CD14-positive monocyte (primary cell): Measurements from ENCODE around the gene TTC39B. TPM values are rescaled to one million over a fixed set of nuclear protein-coding genes. Genes with fewer than 3 reads are reported as not detected.
"Not testable (repeated sequence)": the region's sequence is repeated elsewhere in the genome, so short reads cannot be mapped to it uniquely, and the experiment has no call there.

Source experiments
- DNase-seq, 3 donors: peaks; one replicate each; pipeline ENCODE4 v3.0.0-alpha.2; 2011 to 2022
- H2AFZ ChIP-seq: 2 replicates; pipeline ENCODE4 v1.6.0; 2012; ENCODE audit warnings: mild to moderate bottlenecking, low read depth, low read length, inconsistent platforms; ENCODE audit not compliant: insufficient read depth, poor library complexity, severe bottlenecking
- H3K27ac ChIP-seq, 2 donors: 1 replicate in 1 of 2; 2 replicates in 1 of 2; pipeline ENCODE4 v1.5.1; 2012 to 2013; ENCODE audit warnings: low read length in 2 of 2, control low read depth in 1 of 2, inconsistent platforms in 1 of 2, low read depth in 1 of 2, mild to moderate bottlenecking in 1 of 2
- H3K27me3 ChIP-seq, 2 donors: one replicate each; pipeline versions ENCODE4 v1.6.0 to v1.6.1; 2011 to 2013; ENCODE audit warnings: low read length in 2 of 2; ENCODE audit not compliant: control insufficient read depth in 2 of 2, insufficient read depth in 2 of 2
- H3K36me3 ChIP-seq, 2 donors: replicated peaks in 1 of 2; 1 replicate in 1 of 2; 2 replicates in 1 of 2; pipeline versions ENCODE4 v1.5.1 to v1.6.1; 2012 to 2013; ENCODE audit warnings: low read length in 2 of 2, control low read depth in 1 of 2, inconsistent platforms in 1 of 2, mild to moderate bottlenecking in 1 of 2; ENCODE audit not compliant: insufficient read depth in 2 of 2, control insufficient read depth in 1 of 2
- H3K4me1 ChIP-seq, 2 donors: 1 replicate in 1 of 2; 2 replicates in 1 of 2; pipeline versions ENCODE4 v1.5.1 to v1.6.1; 2012 to 2013; ENCODE audit warnings: low read length in 2 of 2, control low read depth in 1 of 2, inconsistent platforms in 1 of 2, mild to moderate bottlenecking in 1 of 2, moderate library complexity in 1 of 2; ENCODE audit not compliant: insufficient read depth in 2 of 2, control insufficient read depth in 1 of 2
- H3K4me2 ChIP-seq: replicated peaks from 2 replicates; pipeline ENCODE3; 2012; ENCODE audit warnings: low read length, moderate library complexity, mild to moderate bottlenecking; ENCODE audit not compliant: poor library complexity, severe bottlenecking; ENCODE audit errors: extremely low read depth
- H3K4me3 ChIP-seq, 3 experiments: fragments of 200-600 bp in 1 of 3; sonication (generic) in 1 of 3; replicated peaks in 1 of 3; 1 replicate in 2 of 3; 2 replicates in 1 of 3; pipeline ENCODE4 v1.5.1; 2011 to 2013; ENCODE audit warnings: low read length in 3 of 3, mild to moderate bottlenecking in 3 of 3, control low read depth in 2 of 3, low read depth in 2 of 3, inconsistent platforms in 1 of 3, moderate library complexity in 1 of 3
- H3K79me2 ChIP-seq: 2 replicates; pipeline ENCODE4 v1.6.0; 2012; ENCODE audit warnings: mild to moderate bottlenecking, control low read depth, inconsistent platforms, low read length, moderate library complexity; ENCODE audit not compliant: insufficient read depth
- H3K9ac ChIP-seq: 2 replicates; pipeline ENCODE4 v1.6.0; 2017; ENCODE audit warnings: low read length, mild to moderate bottlenecking; ENCODE audit not compliant: insufficient read depth, poor library complexity, severe bottlenecking
- H3K9me3 ChIP-seq, 2 donors: replicated peaks in 1 of 2; 1 replicate in 1 of 2; 2 replicates in 1 of 2; pipeline versions ENCODE4 v1.5.1 to v1.6.1; 2012 to 2013; ENCODE audit warnings: low read length in 2 of 2, control low read depth in 1 of 2; ENCODE audit not compliant: control insufficient read depth in 1 of 2, insufficient read depth in 1 of 2
- H4K20me1 ChIP-seq: 2 replicates; pipeline ENCODE4 v1.6.0; 2012; ENCODE audit warnings: mild to moderate bottlenecking, low read length, control low read depth, moderate library complexity; ENCODE audit not compliant: insufficient read depth
- H3K27ac Mint-ChIP-seq, 7 donors: one replicate each; pipeline ENCODE4 v1.8.0; 2020; ENCODE audit warnings: mild to moderate bottlenecking in 7 of 7, mixed read lengths in 7 of 7, moderate library complexity in 6 of 7, inconsistent platforms in 2 of 7
- H3K27me3 Mint-ChIP-seq, 3 donors: one replicate each; pipeline ENCODE4 v1.8.0; 2021 to 2022; ENCODE audit warnings: low read depth in 3 of 3, mild to moderate bottlenecking in 3 of 3, mixed read lengths in 3 of 3, moderate library complexity in 3 of 3, inconsistent platforms in 1 of 3
- H3K36me3 Mint-ChIP-seq, 2 donors: one replicate each; pipeline ENCODE4 v1.8.0; 2020; ENCODE audit warnings: mixed read lengths in 2 of 2, inconsistent platforms in 1 of 2, mild to moderate bottlenecking in 1 of 2
- H3K4me1 Mint-ChIP-seq: one replicate; pipeline ENCODE4 v1.8.0; 2020; ENCODE audit warnings: mild to moderate bottlenecking, mixed read lengths
- H3K4me3 Mint-ChIP-seq, 2 donors: one replicate each; pipeline ENCODE4 v1.8.0; 2020; ENCODE audit warnings: mild to moderate bottlenecking in 2 of 2, mixed read lengths in 2 of 2, moderate library complexity in 1 of 2
- H3K9me3 Mint-ChIP-seq, 7 donors: one replicate each; pipeline ENCODE4 v1.8.0; 2020 to 2022; ENCODE audit warnings: mixed read lengths in 7 of 7, mild to moderate bottlenecking in 6 of 7, moderate library complexity in 6 of 7, inconsistent platforms in 2 of 7
- WGBS: methylation state at CpG from one replicate; pipeline ENCODE4 v1.1.5; 2013; ENCODE audit warnings: missing lambda C conversion rate; ENCODE audit not compliant: insufficient coverage; 5-methylcytosine and 5-hydroxymethylcytosine counted together
- intact Hi-C, 2 donors: fragments of 100-400 bp; cut with micrococcal nuclease; formaldehyde crosslinking; loops; one replicate each; pipeline versions ENCODE4 v1.15.0 to v1.15.1; 2023
- polyA plus RNA-seq, 3 donors: library from polyadenylated mRNA; depleted of rRNA in 1 of 3; unstranded in 2 of 3; stranded (reverse) in 1 of 3; fragments of 300-500 nt in 2 of 3; fragments of >200 nt in 1 of 3; fragmentation: Illumina TruSeq in 2 of 3; gene quantifications; 1 replicate in 2 of 3; 2 replicates in 1 of 3; pipeline ENCODE4 v1.2.3, GENCODE V29; 2012 to 2021
- TF ChIP-seq, protein P1 (sequence below): fragments of 200-600 bp; IDR thresholded peaks from one replicate; pipeline ENCODE4 v1.8.0; 2022; ENCODE audit warnings: antibody characterized with exemption, mild to moderate bottlenecking

Gene TTC39B
- polyA plus RNA-seq, 3 donors = 0.87 to 5.3 (median 3.1) TPM

GRCh38 chr9:15319661-15320060 is 12.6 kb upstream of the TTC39B start:
- H3K79me2 ChIP-seq, H3K4me3 ChIP-seq, H3K27me3 ChIP-seq, H3K36me3 Mint-ChIP-seq, H4K20me1 ChIP-seq, H3K9ac ChIP-seq, H3K4me1 Mint-ChIP-seq, H3K27ac ChIP-seq, H3K27me3 Mint-ChIP-seq, intact Hi-C loops, H3K4me1 ChIP-seq, H2AFZ ChIP-seq, H3K4me2 ChIP-seq, H3K36me3 ChIP-seq, H3K4me3 Mint-ChIP-seq, DNase-seq: not testable (repeated sequence)
- H3K9me3 ChIP-seq = peaks cover 9 to 15% of the 10 kb centered on the region in 2 donors
- Mint-ChIP-seq H3K9me3 (peaks cover 4 to 23% (median 18%) of the 10 kb centered on the region in 7 donors), H3K27ac (peak overlapping the region in 1 of 7 donors; percentile 47)
- 62% methylated on average over 2 of the region's 9 CpGs for WGBS

GRCh38 chr9:15317836-15318235 is 10.8 kb upstream of the TTC39B start:
- Histone ChIP-seq H3K79me2 (no peaks in the 10 kb centered on the region), H3K9ac (no peak overlapping the region), H3K4me2 (no peak overlapping the region), H3K27me3 (no peaks in the 10 kb centered on the region), H3K9me3 (peaks cover under 1% of the 10 kb centered on the region in 2 donors), H3K27ac (no peak overlapping the region), H4K20me1 (no peaks in the 10 kb centered on the region), H2AFZ (no peak overlapping the region), H3K4me3 (no peak overlapping the region), H3K4me1 (no peaks in the 10 kb centered on the region), H3K36me3 (no peaks in the 10 kb centered on the region)
- Mint-ChIP-seq H3K27me3 (no peaks in the 10 kb centered on the region), H3K4me3 (no peak overlapping the region), H3K9me3 (peaks cover 0 to 17% (median 16%) of the 10 kb centered on the region in 7 donors), H3K36me3 (no peaks in the 10 kb centered on the region), H3K4me1 (no peaks in the 10 kb centered on the region), H3K27ac (no peak overlapping the region)
- TF ChIP-seq, protein P1, sequence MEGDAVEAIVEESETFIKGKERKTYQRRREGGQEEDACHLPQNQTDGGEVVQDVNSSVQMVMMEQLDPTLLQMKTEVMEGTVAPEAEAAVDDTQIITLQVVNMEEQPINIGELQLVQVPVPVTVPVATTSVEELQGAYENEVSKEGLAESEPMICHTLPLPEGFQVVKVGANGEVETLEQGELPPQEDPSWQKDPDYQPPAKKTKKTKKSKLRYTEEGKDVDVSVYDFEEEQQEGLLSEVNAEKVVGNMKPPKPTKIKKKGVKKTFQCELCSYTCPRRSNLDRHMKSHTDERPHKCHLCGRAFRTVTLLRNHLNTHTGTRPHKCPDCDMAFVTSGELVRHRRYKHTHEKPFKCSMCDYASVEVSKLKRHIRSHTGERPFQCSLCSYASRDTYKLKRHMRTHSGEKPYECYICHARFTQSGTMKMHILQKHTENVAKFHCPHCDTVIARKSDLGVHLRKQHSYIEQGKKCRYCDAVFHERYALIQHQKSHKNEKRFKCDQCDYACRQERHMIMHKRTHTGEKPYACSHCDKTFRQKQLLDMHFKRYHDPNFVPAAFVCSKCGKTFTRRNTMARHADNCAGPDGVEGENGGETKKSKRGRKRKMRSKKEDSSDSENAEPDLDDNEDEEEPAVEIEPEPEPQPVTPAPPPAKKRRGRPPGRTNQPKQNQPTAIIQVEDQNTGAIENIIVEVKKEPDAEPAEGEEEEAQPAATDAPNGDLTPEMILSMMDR = no peak
- WGBS = 70% methylated on average over 4 of the region's 4 CpGs
- DNase-seq = no peak
- intact Hi-C loops = no loop called here
